ENCODE data around the gene XPOT. TPM values are rescaled to one million over a fixed set of nuclear protein-coding genes. Genes with fewer than 3 reads are reported as not detected.

The XPOT gene
- total and polyA plus RNA-seq, 2 experiments from 2014 or later: 120 to 154 TPM

DNA sequence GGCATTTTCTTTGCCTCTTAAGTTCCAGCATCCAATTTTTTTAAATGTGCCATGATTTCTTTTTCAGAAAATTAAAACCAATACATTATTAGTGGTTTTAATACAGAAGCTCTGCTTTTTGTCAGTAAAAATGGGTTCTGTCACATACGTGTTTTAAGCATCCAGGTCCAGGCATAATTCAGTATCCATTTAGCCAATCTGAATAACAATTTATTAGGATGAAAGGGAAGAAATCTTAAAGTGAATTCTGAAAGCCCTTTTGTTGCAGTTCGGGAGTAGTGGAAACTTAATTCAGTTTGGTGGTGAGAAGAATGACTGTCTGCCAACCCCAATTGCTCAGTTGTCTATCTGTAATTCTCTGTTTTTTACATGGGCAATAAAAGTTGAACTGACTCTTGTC, 7.2 kb downstream of the XPOT start:
- H3K4me1 ChIP-seq (ENCODE audit: insufficient read depth): peaks cover 36% of the 10 kb centered on the region
- H3K36me3 ChIP-seq (ENCODE audit: low read depth): peaks cover 64% of the 10 kb centered on the region
- no peak overlapping the region for H2AFZ ChIP-seq
- H3F3A ChIP-seq (ENCODE audit: insufficient read depth): peaks cover 36% of the 10 kb centered on the region
- TF ChIP-seq EZH2phosphoT487 (IDR thresholded peaks at IDR 0.05; ENCODE audit: insufficient read depth, low read depth): no peak
- no peak for TF ChIP-seq EZH2 (IDR thresholded peaks at IDR 0.05; ENCODE audit: insufficient read depth, poor library complexity, severe bottlenecking)
- no peaks in the 10 kb centered on the region for H3K9me3 ChIP-seq (ENCODE audit: low read depth)
- no peaks in the 10 kb centered on the region for H3K27me3 ChIP-seq (replicated peaks; ENCODE audit: insufficient read depth)
- H3K4me3 ChIP-seq: no peak overlapping the region
- in situ Hi-C loops (cut with MboI): no loop called here
- no peak overlapping the region for H3K9ac ChIP-seq
- 94 to 96% methylated on average over 2 of the region's 2 CpGs for WGBS, 2 experiments (ENCODE audit: low coverage in 1 of 2, low lambda C conversion rate in 2 of 2, missing lambda C conversion rate in 2 of 2)
- peaks cover 13% of the 10 kb centered on the region; the same call in 1 of the 2 replicates for H4K20me1 ChIP-seq (ENCODE audit: insufficient read depth)
- H3K4me2 ChIP-seq (ENCODE audit: unreplicated experiment): no peak overlapping the region
- no peaks in the 10 kb centered on the region for H3K9me2 ChIP-seq (ENCODE audit: insufficient read depth)
- H3K27ac ChIP-seq: no peak overlapping the region
- no peak for DNase-seq
- H3K79me2 ChIP-seq (ENCODE audit: insufficient read depth): peaks cover 100% of the 10 kb centered on the region

DNA sequence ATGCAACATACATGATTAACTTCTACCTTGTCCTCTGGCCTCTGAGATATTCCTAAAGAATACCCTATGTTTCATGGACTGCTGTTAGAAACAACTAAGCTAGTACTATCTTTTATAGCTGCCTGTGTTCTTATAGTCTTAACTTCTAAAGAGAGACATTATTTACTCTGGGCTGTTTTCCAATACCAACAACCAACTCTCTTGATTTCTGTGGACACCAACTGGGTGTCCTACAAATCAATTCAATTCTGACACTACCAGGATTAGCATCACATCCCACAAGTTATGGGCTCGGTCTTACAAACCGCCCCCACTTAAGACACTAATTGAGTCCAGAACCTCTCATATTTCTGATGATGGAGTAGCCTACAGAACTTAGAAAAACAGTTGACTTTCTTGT, 8.3 kb downstream of the XPOT start:
- H3K9me3 ChIP-seq (ENCODE audit: low read depth): no peaks in the 10 kb centered on the region
- peaks cover 13% of the 10 kb centered on the region; the same call in 1 of the 2 replicates for H4K20me1 ChIP-seq (ENCODE audit: insufficient read depth)
- WGBS, 2 experiments (ENCODE audit: low coverage in 1 of 2, low lambda C conversion rate in 2 of 2, missing lambda C conversion rate in 2 of 2): 50 to 53% methylated on average over 2 of the region's 2 CpGs
- no peak overlapping the region for H3K9ac ChIP-seq
- DNase-seq: no peak
- no peak overlapping the region for H2AFZ ChIP-seq
- peaks cover 31% of the 10 kb centered on the region; the same call in 1 of the 2 replicates for H3F3A ChIP-seq (ENCODE audit: insufficient read depth)
- H3K36me3 ChIP-seq (ENCODE audit: low read depth): peaks cover 74% of the 10 kb centered on the region
- H3K27me3 ChIP-seq (replicated peaks; ENCODE audit: insufficient read depth): no peaks in the 10 kb centered on the region
- H3K4me3 ChIP-seq: no peak overlapping the region
- peaks cover 100% of the 10 kb centered on the region for H3K79me2 ChIP-seq (ENCODE audit: insufficient read depth)
- TF ChIP-seq EZH2 (IDR thresholded peaks at IDR 0.05; ENCODE audit: insufficient read depth, poor library complexity, severe bottlenecking) (no peak), EZH2phosphoT487 (IDR thresholded peaks at IDR 0.05; ENCODE audit: insufficient read depth, low read depth) (no peak)
- in situ Hi-C loops (cut with MboI): no loop called here
- no peak overlapping the region for H3K27ac ChIP-seq
- peaks cover 26% of the 10 kb centered on the region for H3K4me1 ChIP-seq (ENCODE audit: insufficient read depth)
- H3K4me2 ChIP-seq (ENCODE audit: unreplicated experiment): no peak overlapping the region
- no peaks in the 10 kb centered on the region for H3K9me2 ChIP-seq (ENCODE audit: insufficient read depth)

DNA sequence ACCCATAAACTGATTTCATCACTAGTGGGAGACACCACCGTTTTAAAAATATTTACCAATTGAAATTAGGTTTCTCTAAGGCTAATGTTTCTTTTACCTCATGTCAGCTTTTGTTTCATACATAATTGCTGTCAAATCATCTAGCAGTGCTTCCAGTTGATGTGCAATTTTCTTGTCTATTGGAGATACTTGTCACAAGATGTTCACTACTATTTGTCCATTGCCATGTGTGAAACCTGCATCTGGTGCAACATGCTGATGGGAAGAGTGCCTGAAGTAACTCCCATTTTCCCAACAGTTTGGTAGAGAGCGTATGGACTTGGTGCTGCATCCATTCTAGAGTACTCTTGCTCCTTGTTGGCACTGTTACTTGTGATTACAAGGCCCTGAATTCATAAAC, 9.7 kb downstream of the XPOT start:
- no peak overlapping the region for H3K9ac ChIP-seq
- no peak for DNase-seq
- H3K4me1 ChIP-seq (ENCODE audit: insufficient read depth): peaks cover 16% of the 10 kb centered on the region
- no peak overlapping the region for H3K4me3 ChIP-seq
- H2AFZ ChIP-seq: no peak overlapping the region
- no peak overlapping the region for H3K4me2 ChIP-seq (ENCODE audit: unreplicated experiment)
- H3K9me2 ChIP-seq (ENCODE audit: insufficient read depth): no peaks in the 10 kb centered on the region
- peaks cover 100% of the 10 kb centered on the region for H3K79me2 ChIP-seq (ENCODE audit: insufficient read depth)
- no peaks in the 10 kb centered on the region for H3K27me3 ChIP-seq (replicated peaks; ENCODE audit: insufficient read depth)
- H3K9me3 ChIP-seq (ENCODE audit: low read depth): no peaks in the 10 kb centered on the region
- H3F3A ChIP-seq (ENCODE audit: insufficient read depth): peaks cover 27% of the 10 kb centered on the region; the same call in 1 of the 2 replicates
- H3K27ac ChIP-seq: no peak overlapping the region
- 80 to 83% methylated on average over 2 of the region's 2 CpGs for WGBS, 2 experiments (ENCODE audit: low coverage in 1 of 2, low lambda C conversion rate in 2 of 2, missing lambda C conversion rate in 2 of 2)
- H4K20me1 ChIP-seq (ENCODE audit: insufficient read depth): peaks cover 13% of the 10 kb centered on the region; the same call in 1 of the 2 replicates
- TF ChIP-seq EZH2 (IDR thresholded peaks at IDR 0.05; ENCODE audit: insufficient read depth, poor library complexity, severe bottlenecking) (no peak), EZH2phosphoT487 (IDR thresholded peaks at IDR 0.05; ENCODE audit: insufficient read depth, low read depth) (no peak)
- in situ Hi-C loops (cut with MboI): no loop called here
- peaks cover 89% of the 10 kb centered on the region for H3K36me3 ChIP-seq (ENCODE audit: low read depth)

DNA sequence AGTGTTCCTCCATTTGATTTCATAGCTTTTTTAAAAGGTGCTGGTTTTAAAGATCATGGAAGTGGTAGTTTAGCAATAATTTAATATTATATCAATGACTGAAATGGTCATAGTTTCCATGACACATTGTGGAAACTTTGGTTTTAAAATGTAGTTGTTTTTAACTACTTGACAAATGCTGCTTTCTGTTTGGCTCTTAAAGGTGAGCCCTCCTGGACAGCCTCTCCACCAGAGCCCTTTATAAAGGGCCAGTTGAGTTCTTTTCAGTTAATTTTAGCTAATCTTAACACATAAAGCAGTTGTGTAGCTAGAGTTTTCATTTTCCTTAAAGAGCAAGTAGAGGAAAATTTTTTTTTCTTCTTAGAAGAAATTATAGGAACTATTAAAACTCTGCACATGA, 14.0 kb downstream of the XPOT start:
- Histone ChIP-seq H3K4me1 (ENCODE audit: insufficient read depth) (no peaks in the 10 kb centered on the region), H3K79me2 (ENCODE audit: insufficient read depth) (peaks cover 99% of the 10 kb centered on the region), H3F3A (ENCODE audit: insufficient read depth) (peaks cover 18% of the 10 kb centered on the region; the same call in 1 of the 2 replicates), H3K27ac (no peak overlapping the region), H3K27me3 (replicated peaks; ENCODE audit: insufficient read depth) (no peaks in the 10 kb centered on the region), H3K4me2 (ENCODE audit: unreplicated experiment) (no peak overlapping the region), H3K4me3 (no peak overlapping the region), H3K36me3 (ENCODE audit: low read depth) (peaks cover 98% of the 10 kb centered on the region), H4K20me1 (ENCODE audit: insufficient read depth) (0 out of 2 replicates have a peak, but pooled peaks cover 9% of the 10 kb centered on the region), H3K9me2 (ENCODE audit: insufficient read depth) (no peaks in the 10 kb centered on the region), H3K9ac (no peak overlapping the region), H3K9me3 (ENCODE audit: low read depth) (no peaks in the 10 kb centered on the region), H2AFZ (no peak overlapping the region)
- no peak for TF ChIP-seq EZH2phosphoT487 (IDR thresholded peaks at IDR 0.05; ENCODE audit: insufficient read depth, low read depth)
- no peak for TF ChIP-seq EZH2 (IDR thresholded peaks at IDR 0.05; ENCODE audit: insufficient read depth, poor library complexity, severe bottlenecking)
- no peak for DNase-seq
- in situ Hi-C loops (cut with MboI): no loop called here

DNA sequence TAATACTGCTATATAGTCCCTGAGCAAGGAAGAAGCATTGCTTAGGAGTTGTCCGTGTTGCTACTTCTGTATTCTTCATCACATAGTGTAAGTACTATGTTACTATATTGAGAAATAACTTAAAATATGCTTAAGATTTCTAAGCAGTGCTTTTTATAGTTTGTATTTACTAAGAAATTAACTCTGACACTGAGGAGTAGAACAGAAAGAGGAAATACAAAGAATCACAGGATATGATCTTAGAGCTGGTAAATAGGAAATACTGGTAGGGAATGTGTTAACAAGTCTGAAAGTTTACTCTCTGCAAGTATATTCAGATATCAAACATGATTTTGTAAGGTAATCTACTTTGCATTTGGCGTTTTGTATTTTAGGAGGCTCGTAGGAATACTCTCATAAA, 15.5 kb downstream of the XPOT start:
- H3K9me2 ChIP-seq (ENCODE audit: insufficient read depth): no peaks in the 10 kb centered on the region
- H3K79me2 ChIP-seq (ENCODE audit: insufficient read depth): peaks cover 99% of the 10 kb centered on the region
- H3K4me2 ChIP-seq (ENCODE audit: unreplicated experiment): no peak overlapping the region
- no peaks in the 10 kb centered on the region for H4K20me1 ChIP-seq (ENCODE audit: insufficient read depth)
- no peak for DNase-seq
- H3K4me3 ChIP-seq: no peak overlapping the region
- H3K27me3 ChIP-seq (replicated peaks; ENCODE audit: insufficient read depth): no peaks in the 10 kb centered on the region
- no peak overlapping the region for H3K9ac ChIP-seq
- in situ Hi-C loops (cut with MboI): no loop called here
- no peak overlapping the region for H3K27ac ChIP-seq
- H3K4me1 ChIP-seq (ENCODE audit: insufficient read depth): no peaks in the 10 kb centered on the region
- peaks cover 16% of the 10 kb centered on the region; the same call in 1 of the 2 replicates for H3F3A ChIP-seq (ENCODE audit: insufficient read depth)
- no peak overlapping the region for H2AFZ ChIP-seq
- TF ChIP-seq EZH2 (IDR thresholded peaks at IDR 0.05; ENCODE audit: insufficient read depth, poor library complexity, severe bottlenecking) (no peak), EZH2phosphoT487 (IDR thresholded peaks at IDR 0.05; ENCODE audit: insufficient read depth, low read depth) (no peak)
- H3K9me3 ChIP-seq (ENCODE audit: low read depth): no peaks in the 10 kb centered on the region
- H3K36me3 ChIP-seq (ENCODE audit: low read depth): peaks cover 98% of the 10 kb centered on the region
- WGBS, 2 experiments (ENCODE audit: low coverage in 1 of 2, low lambda C conversion rate in 2 of 2, missing lambda C conversion rate in 2 of 2): 77 to 79% methylated on average over 3 of the region's 3 CpGs
